OCI-LY3 (cell line): ENCODE results near the gene RGS16.

Source experiments
- H2AFZ ChIP-seq: fragments of 200-600, 300-600 bp; shearing (Covaris generic); 2 replicates; pipeline ENCODE4 v1.6.0; 2014; ENCODE audit warnings: antibody characterized with exemption, low read depth, low read length
- H3K27ac ChIP-seq: fragments of 200-600, 300-600 bp; sonication (generic); 2 replicates; pipeline ENCODE4 v1.5.1; 2014; ENCODE audit warnings: mild to moderate bottlenecking, low read length, moderate library complexity, mixed read lengths
- H3K27me3 ChIP-seq: fragments of 200-600, 300-600 bp; sonication (generic); 2 replicates; pipeline ENCODE4 v1.6.1; 2014; ENCODE audit warnings: low read depth, low read length, mixed read lengths
- H3K36me3 ChIP-seq: fragments of 200-600, 300-600 bp; sonication (generic); replicated peaks from 2 replicates; pipeline ENCODE3; 2014; ENCODE audit warnings: low read depth, low read length, mixed read lengths
- H3K4me1 ChIP-seq: fragments of 300-600, 200-600 bp; sonication (generic); 2 replicates; pipeline ENCODE4 v1.6.1; 2014; ENCODE audit warnings: low read length, mixed read lengths
- H3K4me2 ChIP-seq: fragments of 200-600, 300-600 bp; sonication (generic); 2 replicates; pipeline ENCODE4 v1.6.1; 2014; ENCODE audit warnings: low read length, mixed read lengths
- H3K4me3 ChIP-seq: fragments of 300-600, 200-600 bp; sonication (generic); 2 replicates; pipeline ENCODE4 v1.5.1; 2014; ENCODE audit warnings: antibody characterized with exemption, mild to moderate bottlenecking, low read length, moderate library complexity
- H3K79me2 ChIP-seq: fragments of 300-600, 200-600 bp; shearing (Covaris generic); 2 replicates; pipeline ENCODE4 v1.6.1; 2014; ENCODE audit warnings: mild to moderate bottlenecking, low read length, mixed read lengths
- H3K9ac ChIP-seq: fragments of 300-600, 200-600 bp; shearing (Covaris generic); 2 replicates; pipeline ENCODE4 v1.6.0; 2014; ENCODE audit warnings: mild to moderate bottlenecking, low read length, moderate library complexity
- H3K9me3 ChIP-seq: fragments of 200-600, 300-600 bp; shearing (Covaris generic); 2 replicates; pipeline ENCODE4 v1.6.1; 2014; ENCODE audit warnings: low read length, mixed read lengths; ENCODE audit not compliant: insufficient read depth
- H4K20me1 ChIP-seq: fragments of 200-600, 300-600 bp; sonication (generic); 2 replicates; pipeline ENCODE4 v1.6.1; 2016; ENCODE audit warnings: low read length, mixed read lengths; ENCODE audit not compliant: insufficient read depth
- EZH2phosphoT487 ChIP-seq: fragments of 200-600 bp; shearing (Covaris generic); IDR thresholded peaks from 2 replicates; pipeline ENCODE4 v1.6.1; 2018; ENCODE audit warnings: antibody characterized with exemption, mixed run types, low read depth
- TF ChIP-seq, protein P1 (sequence below): fragments of 200-600, 300-600 bp; sonication (generic); IDR thresholded peaks from 2 replicates; pipeline ENCODE4 v1.5.1; 2014; ENCODE audit warnings: antibody characterized with exemption, low read length, low read depth

Gene RGS16

DNA sequence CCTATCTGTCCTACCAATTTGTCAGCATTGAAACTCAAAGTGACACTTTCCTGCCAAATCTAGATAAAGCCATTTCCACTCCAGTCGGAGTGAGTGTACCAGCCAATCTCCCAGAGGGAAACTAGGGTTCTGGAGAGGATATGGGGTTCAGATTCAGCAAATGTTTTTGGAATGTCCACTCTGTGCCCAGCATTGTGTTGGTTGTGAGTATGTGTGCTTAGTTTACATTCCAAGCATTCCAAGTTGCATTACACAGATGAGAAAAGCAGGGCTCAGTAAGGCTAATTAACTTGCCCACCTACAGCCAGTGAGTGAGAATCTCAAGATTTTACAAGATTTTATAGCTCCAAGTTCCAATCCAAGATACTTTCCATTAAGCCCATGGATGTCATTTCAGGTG, 26.4 kb upstream of the RGS16 start:
- no peak overlapping the region for H3K27ac ChIP-seq
- H3K9ac ChIP-seq = no peak overlapping the region
- no peaks in the 10 kb centered on the region for H4K20me1 ChIP-seq
- H3K4me2 ChIP-seq = no peak overlapping the region
- TF ChIP-seq, protein P1, sequence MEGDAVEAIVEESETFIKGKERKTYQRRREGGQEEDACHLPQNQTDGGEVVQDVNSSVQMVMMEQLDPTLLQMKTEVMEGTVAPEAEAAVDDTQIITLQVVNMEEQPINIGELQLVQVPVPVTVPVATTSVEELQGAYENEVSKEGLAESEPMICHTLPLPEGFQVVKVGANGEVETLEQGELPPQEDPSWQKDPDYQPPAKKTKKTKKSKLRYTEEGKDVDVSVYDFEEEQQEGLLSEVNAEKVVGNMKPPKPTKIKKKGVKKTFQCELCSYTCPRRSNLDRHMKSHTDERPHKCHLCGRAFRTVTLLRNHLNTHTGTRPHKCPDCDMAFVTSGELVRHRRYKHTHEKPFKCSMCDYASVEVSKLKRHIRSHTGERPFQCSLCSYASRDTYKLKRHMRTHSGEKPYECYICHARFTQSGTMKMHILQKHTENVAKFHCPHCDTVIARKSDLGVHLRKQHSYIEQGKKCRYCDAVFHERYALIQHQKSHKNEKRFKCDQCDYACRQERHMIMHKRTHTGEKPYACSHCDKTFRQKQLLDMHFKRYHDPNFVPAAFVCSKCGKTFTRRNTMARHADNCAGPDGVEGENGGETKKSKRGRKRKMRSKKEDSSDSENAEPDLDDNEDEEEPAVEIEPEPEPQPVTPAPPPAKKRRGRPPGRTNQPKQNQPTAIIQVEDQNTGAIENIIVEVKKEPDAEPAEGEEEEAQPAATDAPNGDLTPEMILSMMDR = no peak
- no peak overlapping the region for H3K4me3 ChIP-seq
- H3K79me2 ChIP-seq = no peaks in the 10 kb centered on the region
- H3K9me3 ChIP-seq = no peaks in the 10 kb centered on the region
- H3K36me3 ChIP-seq = no peaks in the 10 kb centered on the region
- H3K27me3 ChIP-seq = no peaks in the 10 kb centered on the region
- H3K4me1 ChIP-seq = peaks cover 37% of the 10 kb centered on the region
- H2AFZ ChIP-seq = no peak overlapping the region

DNA sequence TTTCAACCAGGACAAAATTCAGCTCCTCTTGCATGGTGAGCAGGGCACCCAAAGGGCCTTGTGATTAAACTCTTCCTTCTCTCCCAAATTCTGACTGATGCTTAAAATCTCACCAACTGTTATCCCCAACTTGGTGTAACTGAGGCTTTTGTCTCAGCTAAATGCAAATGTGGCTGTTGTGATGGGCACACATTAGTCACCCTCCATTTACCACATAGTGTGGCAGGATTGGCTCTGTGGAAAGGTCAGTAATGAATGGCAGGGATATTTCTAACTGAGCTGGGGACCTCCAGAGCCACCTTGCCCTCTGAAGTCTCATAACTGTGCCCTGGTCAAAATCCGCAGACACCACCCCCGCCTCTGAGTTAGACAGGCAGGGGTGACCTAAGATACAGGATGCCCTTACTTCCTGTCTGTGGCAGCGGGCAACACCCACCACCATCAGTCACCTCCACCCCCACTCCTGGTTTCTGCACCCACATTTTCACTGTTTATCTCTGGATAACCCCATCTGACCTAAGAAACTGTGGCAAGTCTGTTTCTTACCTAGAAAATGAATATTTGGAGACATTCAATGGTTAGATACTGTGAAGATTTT, 25.4 kb upstream of the RGS16 start:
- Histone ChIP-seq H4K20me1 (no peaks in the 10 kb centered on the region), H3K4me2 (no peak overlapping the region), H3K9me3 (no peaks in the 10 kb centered on the region), H2AFZ (no peak overlapping the region), H3K27me3 (no peaks in the 10 kb centered on the region), H3K27ac (no peak overlapping the region), H3K9ac (no peak overlapping the region), H3K36me3 (no peaks in the 10 kb centered on the region), H3K4me1 (peaks cover 43% of the 10 kb centered on the region), H3K79me2 (no peaks in the 10 kb centered on the region), H3K4me3 (no peak overlapping the region)
- TF ChIP-seq, protein P1 = no peak
- TF ChIP-seq EZH2phosphoT487 = no peak

DNA sequence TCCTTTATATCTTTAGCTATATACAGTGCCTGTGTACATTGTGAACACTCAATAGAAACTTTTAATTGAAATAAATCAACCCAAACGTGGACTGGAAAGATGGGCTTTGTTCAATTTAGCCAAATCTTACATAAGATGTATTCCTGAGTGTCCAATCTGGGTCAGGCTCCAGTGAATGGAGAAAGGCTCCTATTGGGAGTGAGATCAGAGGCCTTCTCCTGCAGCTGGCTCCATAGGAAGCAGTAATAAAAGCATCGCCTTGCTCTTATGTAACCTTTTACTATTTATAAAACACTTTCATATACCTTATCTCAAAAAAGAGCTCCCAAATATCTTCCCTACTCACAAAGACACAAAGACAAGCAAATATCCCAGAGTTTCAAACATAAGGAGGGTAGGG, 24.9 kb upstream of the RGS16 start:
- Histone ChIP-seq H3K27ac (no peak overlapping the region), H3K36me3 (no peaks in the 10 kb centered on the region), H4K20me1 (no peaks in the 10 kb centered on the region), H3K4me3 (no peak overlapping the region), H3K27me3 (no peaks in the 10 kb centered on the region), H3K9ac (no peak overlapping the region), H3K79me2 (no peaks in the 10 kb centered on the region), H3K4me2 (no peak overlapping the region), H3K9me3 (no peaks in the 10 kb centered on the region), H2AFZ (no peak overlapping the region), H3K4me1 (peaks cover 44% of the 10 kb centered on the region)
- no peak for TF ChIP-seq EZH2phosphoT487
- TF ChIP-seq, protein P1 = no peak

DNA sequence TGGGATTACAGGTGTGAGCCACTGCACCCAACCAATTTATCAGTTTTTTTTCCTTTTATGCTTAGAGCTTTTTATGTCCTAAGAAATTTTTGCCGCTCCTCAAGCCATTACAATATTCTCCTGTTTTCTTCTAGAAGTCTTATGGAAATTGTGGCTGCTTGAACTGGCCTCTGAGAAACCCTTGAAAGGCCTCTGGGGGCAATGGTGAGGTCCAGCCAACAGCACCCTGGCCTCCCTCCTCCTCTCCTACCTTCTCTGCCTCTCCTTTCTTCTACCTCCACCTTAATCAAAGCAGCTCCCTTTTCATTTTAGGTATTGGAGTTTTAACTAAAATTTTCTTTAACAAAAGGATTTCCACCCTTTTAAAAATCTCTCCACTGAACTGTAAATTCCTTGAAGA, 24.5 kb upstream of the RGS16 start:
- TF ChIP-seq EZH2phosphoT487 = no peak
- Histone ChIP-seq H3K27me3 (no peaks in the 10 kb centered on the region), H3K4me2 (no peak overlapping the region), H3K9me3 (no peaks in the 10 kb centered on the region), H3K4me1 (peaks cover 44% of the 10 kb centered on the region), H3K9ac (no peak overlapping the region), H3K36me3 (no peaks in the 10 kb centered on the region), H2AFZ (no peak overlapping the region), H4K20me1 (no peaks in the 10 kb centered on the region), H3K79me2 (no peaks in the 10 kb centered on the region), H3K27ac (no peak overlapping the region), H3K4me3 (no peak overlapping the region)

DNA sequence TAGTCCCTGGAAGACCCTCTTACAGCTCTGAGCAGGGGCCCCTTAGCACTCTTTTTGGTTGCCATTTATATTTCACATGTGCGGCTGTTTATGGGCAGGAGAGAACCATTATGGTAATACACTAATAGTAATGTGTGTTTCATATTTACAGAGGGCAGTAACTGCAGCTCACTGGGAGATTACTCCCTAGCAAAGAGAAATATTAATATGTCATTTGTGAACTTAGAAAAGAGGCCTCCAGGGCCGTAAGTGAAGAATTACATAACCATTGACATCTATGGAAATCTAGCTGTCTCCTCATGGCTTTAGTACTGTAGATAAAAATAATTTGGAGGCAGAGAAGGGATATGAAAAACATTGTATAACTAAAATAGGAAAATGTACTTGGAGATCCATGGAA, 23.4 kb upstream of the RGS16 start:
- no peaks in the 10 kb centered on the region for H3K27me3 ChIP-seq
- H2AFZ ChIP-seq = no peak overlapping the region
- H3K79me2 ChIP-seq = no peaks in the 10 kb centered on the region
- TF ChIP-seq, protein P1 = no peak
- TF ChIP-seq EZH2phosphoT487 = no peak
- H3K36me3 ChIP-seq = no peaks in the 10 kb centered on the region
- no peak overlapping the region for H3K4me2 ChIP-seq
- H3K9ac ChIP-seq = no peak overlapping the region
- peaks cover 44% of the 10 kb centered on the region for H3K4me1 ChIP-seq
- no peak overlapping the region for H3K4me3 ChIP-seq
- H3K9me3 ChIP-seq = no peaks in the 10 kb centered on the region
- H4K20me1 ChIP-seq = no peaks in the 10 kb centered on the region
- no peak overlapping the region for H3K27ac ChIP-seq
